ENCODE data around the gene HNRNPM.
A peak's percentile ranks its signal among the peaks of the same experiment; 100 is the strongest.
"Not testable (repeated sequence)": the region's sequence is repeated elsewhere in the genome, so short reads cannot be mapped to it uniquely, and the experiment has no call there.

Gene HNRNPM

DNA sequence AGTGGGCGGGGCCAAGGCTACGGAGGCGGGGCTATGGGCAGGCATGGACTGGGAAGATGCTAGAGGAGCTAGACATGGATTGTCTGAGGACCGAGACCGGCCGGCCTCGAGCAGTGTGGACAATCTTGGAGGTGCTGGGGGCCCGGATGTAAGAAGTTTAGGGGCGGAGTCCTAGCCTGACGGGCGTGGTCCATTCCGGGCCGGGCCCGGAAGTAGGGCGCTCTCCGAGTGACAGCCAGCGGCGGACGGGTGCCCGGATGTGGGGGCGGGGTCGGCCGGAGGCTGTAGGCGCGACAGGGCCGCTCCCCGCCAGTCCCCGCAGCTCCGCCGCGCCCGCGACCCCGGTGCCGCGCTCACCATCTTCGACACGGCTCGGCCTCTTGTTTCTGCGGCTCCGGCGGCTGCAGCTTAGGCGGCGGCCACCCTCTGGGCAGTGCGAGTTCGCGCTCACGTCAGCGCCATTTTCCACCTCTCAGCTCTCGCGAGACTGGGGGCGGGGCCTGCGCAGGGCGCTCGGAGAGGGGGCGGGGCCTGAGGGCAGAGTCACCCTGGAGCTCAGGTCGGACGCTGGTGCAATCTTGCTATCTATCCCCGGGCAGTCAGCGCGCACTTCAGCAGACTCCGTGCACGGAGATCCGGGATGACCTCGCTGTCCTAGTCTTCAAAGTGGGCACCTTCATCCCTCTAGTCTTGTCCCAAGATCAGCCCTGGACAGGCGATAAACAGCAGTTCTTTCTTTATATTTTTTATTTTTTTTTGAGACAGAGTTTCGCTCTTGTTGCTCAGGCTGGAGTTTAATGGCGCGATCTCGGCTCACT lies 69.1 kb downstream of the HNRNPM start, which contains the start of gene ZNF414:
TSS of gene ZNF414 (minus strand) at position 481 of the 818 bp plus-strand sequence. CDS start at position 360, 121 bp downstream.
- DNase-seq, result peak; percentile 96

DNA sequence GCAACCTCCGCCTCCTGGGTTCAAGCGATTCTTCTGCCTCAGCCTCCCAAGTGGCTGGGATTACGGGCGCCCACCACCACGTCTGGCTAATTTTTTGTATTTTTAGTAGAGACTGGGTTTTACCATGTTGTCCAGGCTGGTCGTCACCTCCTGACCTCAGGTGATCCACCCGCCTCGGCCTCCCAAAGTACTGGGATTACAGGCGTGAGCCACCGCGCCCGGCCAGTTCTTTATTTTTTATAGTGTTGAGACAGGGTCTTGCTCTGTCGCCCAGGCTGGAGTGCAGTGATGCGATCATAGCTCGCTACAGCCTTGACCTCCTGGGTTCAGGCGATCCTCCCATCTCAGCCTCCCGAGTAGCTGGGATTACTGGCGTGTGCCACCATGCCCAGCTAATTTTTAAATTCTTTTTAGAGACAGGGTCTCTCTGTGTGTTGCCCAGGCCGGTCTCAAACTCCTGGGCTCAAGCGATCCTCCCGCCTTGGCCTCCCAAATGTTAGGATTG lies 69.8 kb downstream of the HNRNPM start:
- DNase-seq, result not testable (repeated sequence)

DNA sequence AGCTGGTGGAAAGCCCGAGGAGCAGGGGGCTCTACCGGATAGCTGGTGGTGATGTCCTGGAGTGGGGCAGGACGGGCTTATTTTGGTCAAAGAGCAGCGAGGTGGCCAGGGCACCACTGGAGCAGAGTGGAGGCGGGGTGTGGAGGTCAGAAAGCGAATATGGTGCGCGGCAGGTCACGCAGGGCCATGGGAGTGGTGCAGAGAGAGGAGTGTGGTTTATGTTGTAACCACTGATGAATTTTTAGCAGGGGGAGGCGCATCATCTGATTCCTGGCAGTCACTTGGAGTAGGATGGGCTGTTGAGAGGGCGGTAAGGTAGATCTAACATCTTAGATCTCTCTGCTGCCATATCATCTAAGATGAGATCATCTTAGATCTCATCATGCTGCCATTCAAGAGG lies 70.5 kb downstream of the HNRNPM start:
- peak; percentile 31 for DNase-seq

DNA sequence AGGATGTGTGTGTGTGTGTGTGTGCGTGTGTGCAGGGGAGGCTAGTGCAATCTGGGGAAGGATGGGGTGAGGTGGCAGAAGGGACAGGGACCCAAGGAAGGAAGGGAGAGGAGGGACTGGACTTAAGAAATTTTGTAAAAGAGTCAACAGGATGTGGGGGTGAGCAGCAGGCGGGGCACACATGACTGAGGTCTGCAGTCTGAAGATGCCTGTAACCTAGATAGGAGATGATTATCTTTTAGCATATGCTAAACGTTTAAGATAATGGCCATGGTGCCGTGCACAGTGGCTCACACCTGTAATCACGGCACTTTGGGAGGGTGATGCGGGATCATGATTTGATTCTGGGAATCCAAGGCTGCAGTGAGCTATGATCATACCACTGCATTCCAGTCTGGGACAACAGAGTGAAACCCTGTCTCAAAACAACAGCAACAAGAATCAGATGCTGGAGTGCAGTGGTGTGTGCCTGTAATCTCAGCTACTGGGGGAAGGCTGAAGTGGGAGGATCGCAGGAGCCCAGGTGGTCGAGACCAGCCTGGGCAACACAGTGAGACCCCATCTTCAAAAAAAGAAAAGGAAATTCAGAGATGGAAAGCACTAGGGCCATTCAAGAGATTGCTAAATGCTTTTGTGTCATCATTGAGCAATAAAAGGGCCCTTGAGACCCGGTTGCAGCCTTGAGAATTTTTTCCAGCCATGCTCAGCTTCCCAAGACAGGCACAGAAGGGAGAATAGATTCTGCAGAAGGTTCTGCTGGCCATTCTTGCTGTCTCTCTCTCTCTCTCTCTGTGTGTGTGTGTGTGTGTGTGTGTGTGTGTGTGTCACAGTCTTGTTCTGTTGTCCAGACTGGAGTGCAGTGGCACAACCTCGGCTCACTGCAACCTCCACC lies 73.0 kb downstream of the HNRNPM start:
- DNase-seq, result no peak

DNA sequence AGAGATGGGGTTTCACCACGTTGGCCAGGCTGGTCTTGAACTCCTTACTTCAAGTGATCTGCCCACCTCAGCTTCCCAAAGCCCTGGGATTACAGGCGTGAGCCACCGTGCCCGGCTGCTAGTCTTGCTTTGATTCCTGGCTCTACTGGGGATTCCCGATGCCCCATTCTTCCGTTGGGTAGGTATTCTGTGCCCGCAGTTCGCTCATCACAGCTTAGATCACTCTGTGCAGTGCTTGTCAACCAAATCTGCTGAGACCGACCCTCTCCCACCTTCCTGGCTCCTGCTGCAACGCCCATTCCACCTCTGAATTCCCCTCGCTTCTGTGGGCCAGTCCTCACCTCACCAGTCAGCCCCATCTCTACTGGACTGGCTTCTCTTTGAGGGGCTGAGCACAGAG lies 73.8 kb downstream of the HNRNPM start:
- DNase-seq, result no peak

DNA sequence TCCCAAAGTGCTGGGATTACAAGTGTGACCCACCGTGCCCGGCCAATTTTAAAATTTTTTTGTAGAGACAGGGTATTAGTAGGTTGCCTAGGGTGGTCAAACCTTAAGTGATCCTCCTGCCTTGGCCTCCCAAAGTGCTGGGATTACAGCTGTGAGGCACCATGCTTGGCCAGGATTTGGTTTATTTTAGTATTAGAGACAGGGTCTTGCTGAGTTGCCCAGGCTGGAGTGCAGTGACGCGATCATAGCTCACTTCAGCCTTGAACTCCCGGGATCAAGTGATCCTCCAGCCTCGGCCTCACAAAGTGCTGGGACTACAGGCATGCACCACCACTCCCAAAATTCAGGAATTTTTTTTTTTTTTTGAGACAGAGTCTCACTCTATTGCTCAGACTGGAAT lies 74.6 kb downstream of the HNRNPM start:
- no peak for DNase-seq

DNA sequence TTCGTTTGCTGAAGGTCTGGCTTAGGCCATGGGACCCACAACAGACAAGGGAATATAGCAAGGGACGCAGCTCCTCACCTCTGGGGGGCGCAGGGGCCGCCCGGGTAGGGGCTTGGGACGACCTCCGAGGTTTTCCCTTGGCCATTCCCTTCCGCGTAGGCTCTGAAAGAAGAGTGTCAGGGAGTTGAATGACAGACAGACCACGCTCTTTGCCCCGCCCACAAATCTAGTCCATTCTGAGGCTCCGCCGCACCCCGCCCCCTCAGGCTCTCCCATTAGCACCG lies 80.6 kb downstream of the HNRNPM start:
- no peak for DNase-seq

DNA sequence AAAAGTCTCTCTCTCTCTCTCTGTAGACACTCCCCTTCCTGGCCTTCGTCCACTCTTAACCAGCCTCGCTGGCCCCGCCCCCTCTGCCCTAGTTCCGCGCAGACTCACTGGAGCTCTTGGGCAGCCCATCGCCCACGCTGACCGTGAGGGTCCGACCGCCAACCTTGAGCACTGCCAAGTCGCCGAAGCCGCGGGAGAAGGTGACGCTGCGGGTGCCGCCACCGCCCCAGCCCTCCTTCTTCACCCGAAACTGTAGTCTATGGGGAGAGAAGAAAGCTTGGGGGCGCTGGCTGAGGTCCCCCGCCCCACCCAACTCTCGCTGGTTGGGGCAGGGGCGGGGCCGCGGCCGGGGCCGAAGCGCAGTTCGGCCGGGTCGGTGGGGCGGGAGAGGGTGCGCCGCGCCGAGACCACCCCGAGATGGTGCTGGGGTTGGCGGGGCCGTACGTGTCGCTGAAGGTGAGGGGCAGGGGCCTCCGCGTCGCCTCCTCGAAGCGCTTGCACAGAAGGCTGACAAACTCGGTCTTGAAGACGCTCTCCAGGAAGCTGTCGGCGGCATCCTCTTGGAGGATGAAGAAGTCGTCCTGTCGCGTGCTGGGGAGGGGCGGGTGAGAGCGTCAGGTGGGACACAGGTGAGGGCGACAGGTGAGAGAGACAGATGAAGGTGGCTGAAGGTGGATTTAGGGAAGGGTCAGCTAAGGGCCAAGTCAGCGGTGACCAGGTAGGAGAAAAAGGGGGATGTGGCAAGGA lies 81.7 kb downstream of the HNRNPM start:
- no peak for DNase-seq

DNA sequence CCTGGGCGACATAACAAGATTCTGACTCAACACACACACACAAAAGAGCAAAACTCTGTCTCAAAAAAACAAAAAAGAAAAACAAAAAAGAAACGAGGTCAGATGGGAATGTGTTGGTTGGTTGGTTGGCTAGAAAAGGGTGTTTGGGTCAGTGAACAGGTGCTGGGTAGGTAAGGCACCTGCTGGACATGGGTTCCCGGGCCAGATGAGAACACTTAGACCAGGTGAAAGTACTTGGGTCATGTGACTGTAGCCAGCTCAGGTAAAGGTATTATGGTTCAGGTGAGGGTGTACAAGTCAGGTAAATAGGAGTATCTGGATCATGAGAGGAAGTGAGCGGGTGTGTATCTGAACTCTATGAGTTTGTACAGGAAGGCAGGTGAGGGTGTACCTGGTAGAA lies 83.7 kb downstream of the HNRNPM start:
- no peak for DNase-seq

DNA sequence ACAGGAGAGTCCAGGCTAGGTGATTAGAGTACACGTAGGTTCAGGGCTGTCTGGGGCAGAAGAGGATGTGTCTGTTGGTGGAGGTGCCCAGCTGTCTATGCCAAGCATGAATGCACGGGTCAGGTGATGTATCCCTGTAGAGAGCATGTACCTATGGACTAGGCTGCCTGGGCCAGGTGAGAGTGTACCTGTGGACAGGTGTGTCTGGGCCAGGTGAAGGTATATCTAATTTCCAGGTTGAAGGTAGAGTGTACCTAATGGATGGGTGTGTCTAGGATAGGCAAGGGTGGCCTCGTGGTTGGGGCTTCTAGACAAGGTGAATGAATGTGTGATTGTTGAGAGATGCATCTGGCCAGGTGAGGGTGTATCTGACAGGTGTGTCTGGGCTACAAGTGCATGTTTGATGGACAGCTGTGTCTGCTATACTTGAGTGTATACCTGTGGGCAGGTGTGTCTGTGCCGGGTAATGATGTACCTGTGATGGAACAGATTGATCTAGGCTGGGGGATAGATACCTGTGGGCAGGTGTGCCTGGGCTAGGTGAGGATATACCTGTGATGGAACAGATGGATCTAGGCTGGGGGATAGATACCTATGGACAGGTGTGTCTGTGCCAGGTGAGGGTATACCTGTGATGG lies 84.7 kb downstream of the HNRNPM start:
- no peak for DNase-seq

DNA sequence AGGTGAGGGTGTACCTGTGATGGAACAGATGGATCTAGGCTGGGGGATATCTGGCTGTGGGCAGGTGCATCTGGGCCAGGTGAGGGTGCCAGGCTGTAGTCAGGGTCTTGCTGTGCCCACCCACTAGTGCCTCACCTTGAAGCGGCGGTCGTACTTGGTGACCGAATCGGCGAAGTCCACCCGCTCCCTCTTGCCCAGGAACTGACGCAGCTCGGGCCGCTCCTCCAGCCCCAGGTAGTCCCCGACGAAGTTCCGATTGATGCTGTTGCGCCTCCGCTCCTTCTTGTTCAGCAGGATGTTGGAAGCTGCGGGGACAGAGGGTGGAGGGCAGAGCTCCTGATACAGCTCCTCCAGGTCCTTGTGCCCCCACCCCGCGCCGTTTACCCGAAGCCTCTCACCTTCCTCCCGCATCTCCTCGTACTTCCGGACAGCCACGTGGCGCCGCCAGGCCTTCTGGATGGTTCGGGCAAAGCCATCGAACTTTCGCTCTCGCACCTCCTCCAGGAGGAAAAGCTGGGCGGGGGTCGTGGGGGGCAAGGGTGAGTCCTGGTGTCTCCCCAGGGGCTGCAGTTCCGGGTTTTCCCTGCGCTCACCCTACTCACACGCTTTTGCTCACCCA lies 85.4 kb downstream of the HNRNPM start:
- no peak for DNase-seq

DNA sequence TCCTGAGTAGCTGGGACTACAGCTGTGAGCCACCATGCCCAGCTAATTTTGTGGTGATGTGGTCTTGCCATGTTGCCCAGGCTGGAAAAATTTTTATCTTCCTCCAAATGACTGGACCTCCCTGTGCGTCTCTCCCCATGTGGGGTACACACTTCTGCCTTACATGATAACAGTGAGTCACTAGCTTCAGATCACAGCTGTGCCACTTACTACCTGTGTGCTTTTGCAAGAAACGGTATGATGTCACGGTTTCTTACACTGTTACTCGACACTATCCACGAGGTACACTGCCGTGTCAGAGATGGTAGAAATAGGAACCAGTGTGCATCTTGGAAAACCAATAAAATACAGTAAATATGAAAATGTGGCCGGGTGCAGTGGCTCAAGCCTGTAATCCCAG lies 86.7 kb downstream of the HNRNPM start:
- DNase-seq, result no peak

DNA sequence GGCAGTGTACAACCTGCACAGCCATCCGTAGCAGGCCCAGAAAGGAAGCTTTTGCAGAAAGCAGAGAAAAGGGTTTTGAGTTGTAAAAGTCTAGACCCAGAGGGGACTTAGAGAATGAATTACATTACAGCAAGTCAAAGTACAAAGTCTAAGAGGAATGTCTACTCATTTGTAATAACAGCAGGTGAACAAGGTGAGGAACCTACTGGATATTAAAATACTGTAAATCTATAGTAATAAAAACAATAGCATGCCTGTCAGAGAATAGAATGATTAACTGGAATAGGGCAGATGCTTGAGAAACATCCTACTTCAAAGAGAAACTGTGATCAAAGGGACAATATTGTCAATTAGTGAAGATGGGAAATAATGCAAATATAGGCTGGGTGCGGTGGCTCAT lies 87.5 kb downstream of the HNRNPM start:
- no peak for DNase-seq

DNA sequence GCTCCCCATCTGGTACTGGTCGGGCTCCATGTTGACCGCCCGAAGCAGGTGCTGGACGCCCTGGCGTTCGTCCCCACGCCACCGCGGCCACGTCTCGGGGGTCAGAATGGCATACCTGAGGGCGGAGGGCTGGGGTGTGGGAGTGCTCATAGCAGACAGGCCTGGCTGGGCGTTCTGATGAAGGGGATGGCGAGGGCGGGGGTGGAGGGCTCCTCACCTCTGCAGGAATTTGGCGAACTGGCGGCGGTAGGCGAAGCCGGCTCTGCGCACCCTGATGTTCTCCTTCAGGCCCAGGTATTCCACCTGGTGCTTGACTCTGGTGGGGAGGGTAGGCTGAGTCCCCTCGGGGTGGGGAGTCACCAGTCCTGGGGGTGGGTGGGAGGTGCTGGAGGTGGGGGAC lies 91.5 kb downstream of the HNRNPM start:
- DNase-seq, result no peak

DNA sequence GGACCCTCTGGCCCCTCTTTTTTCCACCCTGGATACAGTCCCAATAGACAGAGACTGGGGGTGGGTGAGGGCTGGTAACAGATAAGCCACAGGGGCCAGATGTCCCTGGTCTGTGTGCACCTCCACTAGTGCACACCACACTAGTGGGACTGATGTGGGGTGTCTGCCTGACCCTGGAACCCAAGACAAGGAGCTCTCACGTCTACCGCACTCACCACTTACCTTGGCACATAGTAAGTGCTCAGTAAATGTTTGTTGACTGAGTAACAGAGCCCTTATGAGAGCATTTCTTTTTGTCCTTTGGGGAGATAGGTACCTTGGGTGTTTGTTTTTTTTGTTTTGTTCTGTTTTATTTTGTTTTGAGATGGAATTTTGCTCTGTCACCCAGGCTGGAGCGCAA lies 92.3 kb downstream of the HNRNPM start:
- DNase-seq, result no peak
